Body of pancreas (tissue), 4 donors: ENCODE results near the gene ABR. TPM values are rescaled to one million over a fixed set of nuclear protein-coding genes. Genes with fewer than 3 reads are reported as not detected.

Source experiments
- ATAC-seq: fragments of 150-250 bp; one replicate; pipeline ENCODE4 v1.9.1; 2016
- DNase-seq, 4 donors: peaks; one replicate each; pipeline ENCODE4 v3.0.0-alpha.2; 2019
- H3K27ac ChIP-seq, 4 donors: fragments of 200-600 bp; sonication (generic); 1 replicate in 3 of 4; 2 replicates in 1 of 4; pipeline versions ENCODE4 v1.5.1 to v1.6.1; 2016 to 2019; ENCODE audit warnings: mild to moderate bottlenecking in 1 of 4, mixed read lengths in 1 of 4, moderate library complexity in 1 of 4
- H3K27me3 ChIP-seq, 2 donors: fragments of 200-600 bp; sonication (generic); one replicate each; pipeline ENCODE4 v1.6.0; 2016; ENCODE audit warnings: mild to moderate bottlenecking in 1 of 2
- H3K36me3 ChIP-seq, 2 donors: fragments of 200-600 bp; sonication (generic); replicated peaks in 1 of 2; 2 replicates each; pipeline ENCODE4 v1.5.1; 2016; ENCODE audit warnings: low read depth in 2 of 2; ENCODE audit not compliant: insufficient read depth in 1 of 2
- H3K4me1 ChIP-seq: fragments of 200-600 bp; sonication (generic); one replicate; pipeline ENCODE4 v1.6.0; 2016
- H3K4me3 ChIP-seq, 2 donors: fragments of 200-600 bp; sonication (generic); 1 replicate in 1 of 2; 2 replicates in 1 of 2; pipeline ENCODE4 v1.5.1; 2016 to 2019
- H3K9me3 ChIP-seq, 3 donors: fragments of 200-600 bp; sonication (generic); 1 replicate in 2 of 3; 2 replicates in 1 of 3; pipeline ENCODE4 v1.5.1; 2016
- POLR2A ChIP-seq, 3 donors: fragments of 450-650 bp; IDR thresholded peaks; one replicate each; pipeline ENCODE4 v1.6.1; 2016; ENCODE audit warnings: antibody characterized with exemption in 3 of 3, mild to moderate bottlenecking in 2 of 3
- WGBS, 2 donors: methylation state at CpG; one replicate each; pipeline ENCODE4 v1.1.5; 2017; 5-methylcytosine and 5-hydroxymethylcytosine counted together
- intact Hi-C: fragments of 100-400 bp; cut with DNase I; formaldehyde crosslinking; loops from one replicate; pipeline ENCODE4 v1.15.1; 2023
- total RNA-seq, 2 donors: library from RNA; depleted of rRNA; stranded (reverse); fragments of >200 nt; gene quantifications; one replicate each; pipeline ENCODE4 v1.1.0, GENCODE V29; 2016
- TF ChIP-seq, protein P1 (sequence below), 7 experiments: fragments of 450-650 bp in 4 of 7; fragments of 200-600 bp in 3 of 7; sonication (generic) in 3 of 7; IDR thresholded peaks; one replicate each; pipeline ENCODE4 v1.5.1; 2016 to 2019; ENCODE audit warnings: antibody characterized with exemption in 7 of 7

The ABR gene
- total RNA-seq, 2 donors from 2014 or later, result 32.4 to 46.8 TPM

DNA sequence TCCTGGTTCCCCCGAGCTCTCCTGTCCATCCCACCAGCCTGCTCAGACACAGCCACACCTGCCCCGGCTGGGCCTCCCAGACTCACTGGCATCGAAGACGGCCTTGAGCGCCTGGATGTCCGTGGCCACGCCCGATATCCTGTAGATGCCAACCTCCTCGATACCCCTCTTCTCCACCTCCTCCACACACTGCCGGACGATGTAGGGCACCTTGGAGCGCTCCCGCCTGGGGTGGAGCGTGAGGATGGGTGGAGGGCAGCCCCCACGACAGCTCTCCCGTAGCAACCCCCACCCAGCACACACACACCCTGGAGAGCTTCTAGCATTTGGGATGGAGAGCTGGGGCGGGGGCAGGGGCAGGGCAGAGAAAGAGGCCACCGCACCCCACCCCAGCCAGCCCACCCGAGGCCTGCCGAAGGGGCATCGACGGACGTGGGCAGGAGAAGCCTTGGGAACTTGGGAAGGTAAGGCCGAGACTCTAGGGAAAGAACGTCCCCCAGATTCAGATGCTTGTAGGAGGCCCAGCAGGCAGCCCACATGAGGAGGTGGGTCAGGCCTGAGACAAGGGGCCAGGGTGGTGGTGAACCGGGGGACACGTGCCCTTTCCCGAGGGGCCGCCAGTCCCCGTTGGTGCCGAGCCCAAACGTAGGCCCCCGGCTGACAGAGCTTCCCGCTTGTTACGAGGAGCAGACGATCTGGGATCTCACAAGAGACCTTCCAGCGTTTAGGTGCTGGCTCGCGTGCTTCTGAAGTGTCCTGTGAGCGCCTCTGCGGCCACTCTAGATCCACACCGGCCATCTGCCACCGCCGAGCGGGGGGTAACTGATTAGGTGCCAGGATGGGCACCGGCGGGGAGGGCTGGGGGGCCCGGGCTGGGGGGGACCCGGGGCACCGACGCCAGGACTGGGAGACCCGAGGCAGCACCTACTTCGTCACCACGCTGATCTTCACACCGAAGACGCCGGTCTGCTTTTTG, 167.7 kb downstream of the ABR start:
- Histone ChIP-seq H3K4me3 (no peak overlapping the region), H3K27ac (no peak overlapping the region), H3K36me3 (no peaks in the 10 kb centered on the region), H3K4me1 (no peaks in the 10 kb centered on the region), H3K9me3 (no peaks in the 10 kb centered on the region), H3K27me3 (no peaks in the 10 kb centered on the region)
- DNase-seq, result no peak
- intact Hi-C loops, result no loop called here
- TF ChIP-seq, protein P1, sequence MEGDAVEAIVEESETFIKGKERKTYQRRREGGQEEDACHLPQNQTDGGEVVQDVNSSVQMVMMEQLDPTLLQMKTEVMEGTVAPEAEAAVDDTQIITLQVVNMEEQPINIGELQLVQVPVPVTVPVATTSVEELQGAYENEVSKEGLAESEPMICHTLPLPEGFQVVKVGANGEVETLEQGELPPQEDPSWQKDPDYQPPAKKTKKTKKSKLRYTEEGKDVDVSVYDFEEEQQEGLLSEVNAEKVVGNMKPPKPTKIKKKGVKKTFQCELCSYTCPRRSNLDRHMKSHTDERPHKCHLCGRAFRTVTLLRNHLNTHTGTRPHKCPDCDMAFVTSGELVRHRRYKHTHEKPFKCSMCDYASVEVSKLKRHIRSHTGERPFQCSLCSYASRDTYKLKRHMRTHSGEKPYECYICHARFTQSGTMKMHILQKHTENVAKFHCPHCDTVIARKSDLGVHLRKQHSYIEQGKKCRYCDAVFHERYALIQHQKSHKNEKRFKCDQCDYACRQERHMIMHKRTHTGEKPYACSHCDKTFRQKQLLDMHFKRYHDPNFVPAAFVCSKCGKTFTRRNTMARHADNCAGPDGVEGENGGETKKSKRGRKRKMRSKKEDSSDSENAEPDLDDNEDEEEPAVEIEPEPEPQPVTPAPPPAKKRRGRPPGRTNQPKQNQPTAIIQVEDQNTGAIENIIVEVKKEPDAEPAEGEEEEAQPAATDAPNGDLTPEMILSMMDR (IDR thresholded peaks at IDR 0.05), result no peak
- TF ChIP-seq POLR2A (IDR thresholded peaks at IDR 0.05), result no peak
- ATAC-seq, result peak; percentile 13
- 68 to 75% methylated on average over 14 to 57 of the region's 57 CpGs for WGBS, 2 donors

DNA sequence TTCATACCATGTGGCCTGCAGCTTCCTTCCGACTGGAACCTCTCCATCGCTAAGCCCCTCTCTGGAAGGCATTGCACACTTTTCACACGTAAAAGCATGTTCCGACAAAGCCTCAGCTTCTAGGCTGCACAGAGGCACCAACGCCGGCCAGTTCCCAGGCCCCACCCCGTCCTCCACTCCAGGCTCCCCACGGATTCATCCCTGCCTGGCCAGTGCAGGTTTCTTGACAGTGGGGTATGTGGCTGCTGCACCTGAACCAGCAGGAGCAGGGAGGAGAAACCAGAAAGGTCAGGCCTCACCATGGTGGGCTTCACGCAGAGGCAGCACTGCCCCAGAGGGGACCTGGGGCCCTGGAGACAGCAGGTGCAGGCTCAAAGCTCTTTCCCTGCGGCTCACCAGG, 168.6 kb downstream of the ABR start:
- Histone ChIP-seq H3K27ac (no peak overlapping the region), H3K4me3 (no peak overlapping the region), H3K4me1 (peaks cover 5% of the 10 kb centered on the region), H3K27me3 (no peaks in the 10 kb centered on the region), H3K36me3 (no peaks in the 10 kb centered on the region), H3K9me3 (no peaks in the 10 kb centered on the region)
- no peak for DNase-seq
- TF ChIP-seq, protein P1 (IDR thresholded peaks at IDR 0.05), result no peak
- no peak for TF ChIP-seq POLR2A (IDR thresholded peaks at IDR 0.05)
- intact Hi-C loops, result no loop called here
- ATAC-seq, result no peak
- 76% methylated on average over 4 to 10 of the region's 10 CpGs for WGBS, 2 donors

DNA sequence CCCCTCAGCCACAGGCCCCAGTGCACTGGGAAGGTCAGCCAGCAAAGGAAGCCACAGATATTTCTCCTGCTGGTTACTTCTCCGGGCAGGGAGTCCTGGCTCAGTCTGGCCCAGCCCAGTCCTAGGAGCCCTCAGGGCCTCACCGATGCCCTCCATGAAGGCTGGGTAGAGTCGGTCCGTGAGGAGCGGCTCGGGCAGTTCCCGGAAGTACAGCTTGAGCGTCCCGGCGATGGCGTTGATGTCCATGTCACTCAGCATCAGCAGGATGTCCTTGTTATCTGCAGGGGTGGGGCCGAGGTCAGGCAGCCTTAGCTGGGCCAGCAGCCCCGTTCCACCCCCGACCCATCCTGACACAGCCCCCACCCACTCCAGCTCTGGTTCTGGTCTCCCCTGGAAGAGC, 169.2 kb downstream of the ABR start:
- Histone ChIP-seq H3K4me1 (peaks cover 11% of the 10 kb centered on the region), H3K27me3 (no peaks in the 10 kb centered on the region), H3K36me3 (no peaks in the 10 kb centered on the region), H3K27ac (no peak overlapping the region), H3K9me3 (no peaks in the 10 kb centered on the region), H3K4me3 (no peak overlapping the region)
- ATAC-seq (no peak), DNase-seq (no peak)
- WGBS, 2 donors, result 68% methylated on average over 12 of the region's 14 CpGs; no CpG with 5 or more reads in 1 of the 2 donors
- intact Hi-C loops, result no loop called here
- no peak for TF ChIP-seq POLR2A (IDR thresholded peaks at IDR 0.05)
- TF ChIP-seq, protein P1 (IDR thresholded peaks at IDR 0.05), result no peak

DNA sequence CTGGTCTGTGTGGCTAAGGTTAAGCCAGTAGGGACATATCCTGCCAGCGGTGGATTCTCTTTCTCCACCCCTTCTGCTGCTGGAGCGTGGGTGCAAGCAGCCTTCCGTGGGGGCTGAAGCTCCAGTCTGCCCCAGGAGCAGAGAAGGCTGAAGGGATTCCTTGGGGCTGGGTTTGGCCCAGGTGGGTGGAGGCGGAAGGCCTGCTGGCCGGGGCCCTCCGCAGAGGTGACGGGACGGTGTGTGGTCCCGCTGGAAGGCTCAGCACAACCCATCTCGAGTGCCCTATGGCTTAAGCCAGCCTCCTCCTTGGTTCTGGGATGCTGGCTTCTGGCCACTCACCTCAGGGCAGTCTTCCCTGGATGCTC, 169.7 kb downstream of the ABR start:
- ATAC-seq, result no peak
- Histone ChIP-seq H3K27ac (no peak overlapping the region), H3K4me3 (no peak overlapping the region), H3K27me3 (no peaks in the 10 kb centered on the region), H3K9me3 (no peaks in the 10 kb centered on the region), H3K4me1 (peaks cover 15% of the 10 kb centered on the region), H3K36me3 (no peaks in the 10 kb centered on the region)
- DNase-seq, result no peak
- TF ChIP-seq, protein P1 (IDR thresholded peaks at IDR 0.05), result no peak
- no peak for TF ChIP-seq POLR2A (IDR thresholded peaks at IDR 0.05)
- intact Hi-C loops, result no loop called here
- 92% methylated on average over 10 of the region's 10 CpGs; no CpG with 5 or more reads in 1 of the 2 donors for WGBS, 2 donors
